NB4 (cell line): ENCODE data around the gene GALNT3.

ENCODE experiments used
- CTCF ChIP-seq: IDR thresholded peaks from one replicate; pipeline ENCODE4 v1.5.1; 2012; ENCODE audit warnings: low read depth, low read length
- MAX ChIP-seq: IDR thresholded peaks from 2 replicates; pipeline ENCODE4 v1.6.1; 2011; ENCODE audit warnings: low read depth, low read length
- POLR2A ChIP-seq: IDR thresholded peaks from 2 replicates; pipeline ENCODE4 v1.6.1; 2011; ENCODE audit warnings: mild to moderate bottlenecking; ENCODE audit not compliant: insufficient read length; ENCODE audit errors: extremely low read depth

DNA sequence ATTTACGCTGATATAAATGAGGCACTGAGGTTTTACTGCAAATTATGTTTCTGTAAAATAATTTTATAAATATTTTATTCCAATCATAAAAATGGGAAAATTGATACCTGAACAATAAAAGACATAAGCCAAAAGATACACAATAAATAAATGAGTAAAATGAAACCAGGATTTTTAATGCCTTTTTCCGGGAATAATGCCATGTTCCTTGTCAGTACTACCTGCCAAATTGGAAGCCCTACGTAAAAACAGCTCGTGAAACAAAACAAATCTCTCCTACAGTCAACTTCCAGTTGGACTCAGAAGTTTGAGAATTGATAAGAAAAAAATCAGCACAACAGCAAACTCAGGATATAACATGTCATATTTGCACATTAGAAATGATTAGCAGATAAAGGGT, 18.0 kb downstream of the GALNT3 start:
- TF ChIP-seq CTCF (no peak), POLR2A (no peak), MAX (no peak)
